ENCODE results near the gene TRIM33. TPM values are rescaled to one million over a fixed set of nuclear protein-coding genes. Genes with fewer than 3 reads are reported as not detected.

The TRIM33 gene
- total and polyA plus RNA-seq, 2 experiments from 2014 or later: 50.3 to 51.1 TPM

GRCh38 chr1:114468710-114469468 is 42.1 kb downstream of the TRIM33 start:
- Histone ChIP-seq H3K79me2 (replicated peaks; ENCODE audit: insufficient read depth) (peaks cover 100% of the 10 kb centered on the region), H3K4me2 (no peak overlapping the region)

More at GRCh38 chr1:114468710-114469468, 42.1 kb downstream of the TRIM33 start:
- H3K27ac Mint-ChIP-seq: 0 out of 2 replicates have a peak overlapping the region, but pooled peaks have one; percentile 74
- Histone ChIP-seq H3K27me3 (ENCODE audit: insufficient read depth) (no peaks in the 10 kb centered on the region), H3K9me2 (ENCODE audit: insufficient read depth) (no peaks in the 10 kb centered on the region), H2AFZ (no peak overlapping the region), H3K4me1 (ENCODE audit: insufficient read depth) (peaks cover 22% of the 10 kb centered on the region), H3K36me3 (ENCODE audit: insufficient read depth) (no peaks in the 10 kb centered on the region), H3K4me3 (no peak overlapping the region), H3F3A (replicated peaks; ENCODE audit: low read depth) (no peaks in the 10 kb centered on the region), H3K27ac (ENCODE audit: low read depth) (no peak overlapping the region), H4K20me1 (replicated peaks; ENCODE audit: insufficient read depth) (peaks cover 35% of the 10 kb centered on the region)
- ATAC-seq (no peak), DNase-seq (ENCODE audit: low spot score) (no peak)
- peaks cover 3% of the 10 kb centered on the region; the same call in 1 of the 3 replicates for H3K9me3 Mint-ChIP-seq
- H3K36me3 Mint-ChIP-seq (ENCODE audit: low read depth): peaks cover 10% of the 10 kb centered on the region
- peaks cover 6% of the 10 kb centered on the region for H3K27me3 Mint-ChIP-seq (ENCODE audit: insufficient read depth, low read depth, poor library complexity)
- TF ChIP-seq, protein P1, sequence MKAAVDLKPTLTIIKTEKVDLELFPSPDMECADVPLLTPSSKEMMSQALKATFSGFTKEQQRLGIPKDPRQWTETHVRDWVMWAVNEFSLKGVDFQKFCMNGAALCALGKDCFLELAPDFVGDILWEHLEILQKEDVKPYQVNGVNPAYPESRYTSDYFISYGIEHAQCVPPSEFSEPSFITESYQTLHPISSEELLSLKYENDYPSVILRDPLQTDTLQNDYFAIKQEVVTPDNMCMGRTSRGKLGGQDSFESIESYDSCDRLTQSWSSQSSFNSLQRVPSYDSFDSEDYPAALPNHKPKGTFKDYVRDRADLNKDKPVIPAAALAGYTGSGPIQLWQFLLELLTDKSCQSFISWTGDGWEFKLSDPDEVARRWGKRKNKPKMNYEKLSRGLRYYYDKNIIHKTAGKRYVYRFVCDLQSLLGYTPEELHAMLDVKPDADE (IDR thresholded peaks at IDR 0.05): no peak
- TF ChIP-seq EZH2phosphoT487 (IDR thresholded peaks at IDR 0.05; ENCODE audit: unreplicated experiment) (no peak), POLR2AphosphoS5 (IDR thresholded peaks at IDR 0.05; ENCODE audit: low read depth) (no peak), ZNF114 (CRISPR knock-in tag; IDR thresholded peaks at IDR 0.05) (no peak), JUNB (IDR thresholded peaks at IDR 0.05; ENCODE audit: unreplicated experiment) (no peak), STAT1 (IDR thresholded peaks at IDR 0.05; ENCODE audit: unreplicated experiment) (no peak), NANOG (IDR thresholded peaks at IDR 0.05; ENCODE audit: borderline replicate concordance) (no peak), CREB1 (CRISPR knock-in tag; IDR thresholded peaks at IDR 0.05; ENCODE audit: low read depth) (no peak), EZH2 (IDR thresholded peaks at IDR 0.05; ENCODE audit: low read depth, unreplicated experiment) (no peak), REST (IDR thresholded peaks at IDR 0.05; ENCODE audit: unreplicated experiment) (no peak)
- TF ChIP-seq, protein P2, sequence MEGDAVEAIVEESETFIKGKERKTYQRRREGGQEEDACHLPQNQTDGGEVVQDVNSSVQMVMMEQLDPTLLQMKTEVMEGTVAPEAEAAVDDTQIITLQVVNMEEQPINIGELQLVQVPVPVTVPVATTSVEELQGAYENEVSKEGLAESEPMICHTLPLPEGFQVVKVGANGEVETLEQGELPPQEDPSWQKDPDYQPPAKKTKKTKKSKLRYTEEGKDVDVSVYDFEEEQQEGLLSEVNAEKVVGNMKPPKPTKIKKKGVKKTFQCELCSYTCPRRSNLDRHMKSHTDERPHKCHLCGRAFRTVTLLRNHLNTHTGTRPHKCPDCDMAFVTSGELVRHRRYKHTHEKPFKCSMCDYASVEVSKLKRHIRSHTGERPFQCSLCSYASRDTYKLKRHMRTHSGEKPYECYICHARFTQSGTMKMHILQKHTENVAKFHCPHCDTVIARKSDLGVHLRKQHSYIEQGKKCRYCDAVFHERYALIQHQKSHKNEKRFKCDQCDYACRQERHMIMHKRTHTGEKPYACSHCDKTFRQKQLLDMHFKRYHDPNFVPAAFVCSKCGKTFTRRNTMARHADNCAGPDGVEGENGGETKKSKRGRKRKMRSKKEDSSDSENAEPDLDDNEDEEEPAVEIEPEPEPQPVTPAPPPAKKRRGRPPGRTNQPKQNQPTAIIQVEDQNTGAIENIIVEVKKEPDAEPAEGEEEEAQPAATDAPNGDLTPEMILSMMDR (conservative IDR thresholded peaks at IDR 0.05; ENCODE audit: low read depth in 2 of 2): no peak
- TF ChIP-seq, protein P3, sequence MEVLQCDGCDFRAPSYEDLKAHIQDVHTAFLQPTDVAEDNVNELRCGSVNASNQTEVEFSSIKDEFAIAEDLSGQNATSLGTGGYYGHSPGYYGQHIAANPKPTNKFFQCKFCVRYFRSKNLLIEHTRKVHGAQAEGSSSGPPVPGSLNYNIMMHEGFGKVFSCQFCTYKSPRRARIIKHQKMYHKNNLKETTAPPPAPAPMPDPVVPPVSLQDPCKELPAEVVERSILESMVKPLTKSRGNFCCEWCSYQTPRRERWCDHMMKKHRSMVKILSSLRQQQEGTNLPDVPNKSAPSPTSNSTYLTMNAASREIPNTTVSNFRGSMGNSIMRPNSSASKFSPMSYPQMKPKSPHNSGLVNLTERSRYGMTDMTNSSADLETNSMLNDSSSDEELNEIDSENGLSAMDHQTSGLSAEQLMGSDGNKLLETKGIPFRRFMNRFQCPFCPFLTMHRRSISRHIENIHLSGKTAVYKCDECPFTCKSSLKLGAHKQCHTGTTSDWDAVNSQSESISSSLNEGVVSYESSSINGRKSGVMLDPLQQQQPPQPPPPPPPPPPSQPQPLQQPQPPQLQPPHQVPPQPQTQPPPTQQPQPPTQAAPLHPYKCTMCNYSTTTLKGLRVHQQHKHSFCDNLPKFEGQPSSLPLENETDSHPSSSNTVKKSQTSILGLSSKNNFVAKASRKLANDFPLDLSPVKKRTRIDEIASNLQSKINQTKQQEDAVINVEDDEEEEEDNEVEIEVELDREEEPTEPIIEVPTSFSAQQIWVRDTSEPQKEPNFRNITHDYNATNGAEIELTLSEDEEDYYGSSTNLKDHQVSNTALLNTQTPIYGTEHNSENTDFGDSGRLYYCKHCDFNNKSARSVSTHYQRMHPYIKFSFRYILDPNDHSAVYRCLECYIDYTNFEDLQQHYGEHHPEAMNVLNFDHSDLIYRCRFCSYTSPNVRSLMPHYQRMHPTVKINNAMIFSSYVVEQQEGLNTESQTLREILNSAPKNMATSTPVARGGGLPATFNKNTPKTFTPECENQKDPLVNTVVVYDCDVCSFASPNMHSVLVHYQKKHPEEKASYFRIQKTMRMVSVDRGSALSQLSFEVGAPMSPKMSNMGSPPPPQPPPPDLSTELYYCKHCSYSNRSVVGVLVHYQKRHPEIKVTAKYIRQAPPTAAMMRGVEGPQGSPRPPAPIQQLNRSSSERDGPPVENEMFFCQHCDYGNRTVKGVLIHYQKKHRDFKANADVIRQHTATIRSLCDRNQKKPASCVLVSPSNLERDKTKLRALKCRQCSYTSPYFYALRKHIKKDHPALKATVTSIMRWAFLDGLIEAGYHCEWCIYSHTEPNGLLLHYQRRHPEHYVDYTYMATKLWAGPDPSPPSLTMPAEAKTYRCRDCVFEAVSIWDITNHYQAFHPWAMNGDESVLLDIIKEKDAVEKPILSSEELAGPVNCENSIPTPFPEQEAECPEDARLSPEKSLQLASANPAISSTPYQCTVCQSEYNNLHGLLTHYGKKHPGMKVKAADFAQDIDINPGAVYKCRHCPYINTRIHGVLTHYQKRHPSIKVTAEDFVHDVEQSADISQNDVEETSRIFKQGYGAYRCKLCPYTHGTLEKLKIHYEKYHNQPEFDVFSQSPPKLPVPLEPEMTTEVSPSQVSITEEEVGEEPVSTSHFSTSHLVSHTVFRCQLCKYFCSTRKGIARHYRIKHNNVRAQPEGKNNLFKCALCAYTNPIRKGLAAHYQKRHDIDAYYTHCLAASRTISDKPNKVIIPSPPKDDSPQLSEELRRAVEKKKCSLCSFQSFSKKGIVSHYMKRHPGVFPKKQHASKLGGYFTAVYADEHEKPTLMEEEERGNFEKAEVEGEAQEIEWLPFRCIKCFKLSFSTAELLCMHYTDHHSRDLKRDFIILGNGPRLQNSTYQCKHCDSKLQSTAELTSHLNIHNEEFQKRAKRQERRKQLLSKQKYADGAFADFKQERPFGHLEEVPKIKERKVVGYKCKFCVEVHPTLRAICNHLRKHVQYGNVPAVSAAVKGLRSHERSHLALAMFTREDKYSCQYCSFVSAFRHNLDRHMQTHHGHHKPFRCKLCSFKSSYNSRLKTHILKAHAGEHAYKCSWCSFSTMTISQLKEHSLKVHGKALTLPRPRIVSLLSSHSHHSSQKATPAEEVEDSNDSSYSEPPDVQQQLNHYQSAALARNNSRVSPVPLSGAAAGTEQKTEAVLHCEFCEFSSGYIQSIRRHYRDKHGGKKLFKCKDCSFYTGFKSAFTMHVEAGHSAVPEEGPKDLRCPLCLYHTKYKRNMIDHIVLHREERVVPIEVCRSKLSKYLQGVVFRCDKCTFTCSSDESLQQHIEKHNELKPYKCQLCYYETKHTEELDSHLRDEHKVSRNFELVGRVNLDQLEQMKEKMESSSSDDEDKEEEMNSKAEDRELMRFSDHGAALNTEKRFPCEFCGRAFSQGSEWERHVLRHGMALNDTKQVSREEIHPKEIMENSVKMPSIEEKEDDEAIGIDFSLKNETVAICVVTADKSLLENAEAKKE (CRISPR knock-in tag; IDR thresholded peaks at IDR 0.05): no peak
- no peak overlapping the region for H3K4me3 Mint-ChIP-seq
- peaks cover 45% of the 10 kb centered on the region for H3K4me1 Mint-ChIP-seq

Measured in GM23338 (cell line).